GM12891 (cell line): Measurements from ENCODE around the gene RBMS3.

Experiments used
- DNase-seq: peaks from one replicate; pipeline ENCODE4 v3.0.0; 2011; ENCODE audit warnings: low spot score; ENCODE audit not compliant: insufficient read length
- FAIRE-seq: peaks from 2 replicates; lab custom pipeline; 2011; peaks lifted over from hg19 to GRCh38; lab: Jason Lieb, UNC
- PAX5 ChIP-seq: IDR thresholded peaks from 2 replicates; pipeline ENCODE4 v1.6.1; 2011; ENCODE audit warnings: low read length, moderate library complexity, mild to moderate bottlenecking; ENCODE audit not compliant: insufficient read depth, severe bottlenecking
- POLR2A ChIP-seq: IDR thresholded peaks from 2 replicates; pipeline ENCODE4 v1.6.1; 2011; ENCODE audit warnings: low read depth, low read length, control low read depth
- POLR2AphosphoS5 ChIP-seq: IDR thresholded peaks from 2 replicates; pipeline ENCODE4 v1.6.1; 2011; ENCODE audit warnings: low read depth, low read length, control low read depth
- POU2F2 ChIP-seq: IDR thresholded peaks from 2 replicates; pipeline ENCODE4 v1.6.1; 2011; ENCODE audit warnings: low read depth, mild to moderate bottlenecking, control low read depth, low read length, moderate library complexity
- SPI1 ChIP-seq: IDR thresholded peaks from 2 replicates; pipeline ENCODE4 v1.6.1; 2011; ENCODE audit warnings: low read depth, low read length, control low read depth
- TAF1 ChIP-seq: IDR thresholded peaks from 2 replicates; pipeline ENCODE4 v1.6.1; 2011; ENCODE audit warnings: low read depth, low read length, control low read depth

RBMS3 gene

DNA sequence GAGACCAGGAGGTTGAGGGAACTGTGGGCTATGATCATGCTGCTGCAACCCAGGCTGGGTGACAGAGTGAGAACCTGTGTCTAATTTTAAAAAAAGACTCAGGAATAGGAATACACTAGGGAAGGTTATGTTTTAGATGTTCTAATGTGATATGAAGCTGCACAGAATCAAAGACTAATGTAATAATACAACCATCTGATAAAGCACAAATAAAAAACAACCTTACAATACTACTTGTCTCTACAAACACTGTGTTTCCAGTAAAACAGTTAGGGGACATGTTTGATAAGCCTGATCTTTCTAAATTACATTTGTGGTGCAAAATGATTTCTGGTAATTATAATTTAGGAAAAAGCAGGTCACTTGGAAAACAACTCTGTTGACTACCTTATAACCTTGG lies 56.7 kb downstream of the RBMS3 start:
- DNase-seq (no peak), FAIRE-seq (no peak)
- TF ChIP-seq PAX5 (no peak), POLR2A (no peak), POLR2AphosphoS5 (no peak), TAF1 (no peak), SPI1 (no peak), POU2F2 (no peak)

DNA sequence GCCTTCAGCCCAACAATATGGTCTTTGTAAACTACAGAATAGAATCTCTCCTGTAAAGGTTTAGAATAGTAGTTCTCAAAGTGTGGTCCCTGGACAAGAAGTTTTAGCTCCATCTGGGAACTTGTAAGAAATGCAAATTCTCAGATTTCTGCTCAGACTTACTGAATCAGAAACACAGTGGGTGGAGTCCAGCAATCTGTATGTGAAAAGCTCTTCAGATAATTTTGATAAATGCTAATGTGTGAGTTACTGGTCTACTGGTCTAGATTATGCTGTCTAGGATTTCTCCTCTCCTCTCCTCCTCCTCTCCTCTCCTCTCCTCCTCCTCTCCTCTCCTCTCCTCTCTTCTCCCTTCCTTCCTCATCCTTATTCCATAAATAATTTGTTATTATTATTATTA lies 57.5 kb downstream of the RBMS3 start:
- TF ChIP-seq TAF1, result no peak
- TF ChIP-seq SPI1, result no peak
- no peak for TF ChIP-seq PAX5
- DNase-seq (no peak), FAIRE-seq (no peak)

- DNase-seq, result no peak
- no peak for FAIRE-seq
- TF ChIP-seq TAF1 (no peak), POLR2A (no peak), POU2F2 (no peak), POLR2AphosphoS5 (no peak), PAX5 (no peak), SPI1 (no peak)
Observed at GRCh38 chr3:29339016-29339833, 58.4 kb downstream of the RBMS3 start.

DNA sequence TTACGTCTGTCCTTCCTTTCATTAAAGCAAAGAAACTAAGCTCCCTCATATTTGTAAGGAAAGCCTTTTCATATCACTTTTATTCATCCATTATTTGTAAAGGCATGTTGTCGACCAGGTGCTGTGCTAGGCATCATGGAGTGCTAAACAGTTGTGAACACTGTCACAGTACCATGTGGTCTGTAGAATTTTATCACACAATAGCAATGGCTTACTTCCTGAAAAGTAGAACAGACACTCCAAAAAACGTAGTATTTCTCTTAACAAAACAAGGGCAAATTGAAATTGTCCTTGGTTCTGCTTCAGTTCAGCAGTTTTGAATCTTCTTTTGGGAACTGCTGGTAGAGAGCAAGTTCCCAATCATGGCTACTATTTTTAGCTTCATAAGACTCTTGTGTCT lies 63.3 kb downstream of the RBMS3 start:
- FAIRE-seq, result no peak

DNA sequence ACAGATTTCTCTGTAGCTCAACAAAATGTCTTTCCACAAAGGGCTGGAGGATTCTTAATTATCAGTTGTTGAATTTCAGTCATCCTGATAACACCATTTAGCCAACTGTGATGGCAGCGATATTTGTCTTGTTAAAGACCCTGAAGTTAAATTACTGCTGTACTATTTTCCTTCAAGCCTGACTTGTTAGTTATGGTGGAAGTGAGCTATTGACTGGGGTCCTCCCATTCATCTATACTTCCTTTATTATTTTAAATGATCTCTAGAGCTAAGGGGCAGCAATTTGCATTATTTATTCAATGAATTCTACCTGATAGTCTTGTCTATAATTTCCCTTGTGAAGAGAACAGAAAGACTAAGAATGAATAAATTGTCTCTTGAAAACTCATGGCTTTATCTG lies 64.1 kb downstream of the RBMS3 start:
- DNase-seq (no peak), FAIRE-seq (no peak)
- no peak for TF ChIP-seq POU2F2
- TF ChIP-seq POLR2A, result no peak
- TF ChIP-seq POLR2AphosphoS5, result no peak
- no peak for TF ChIP-seq PAX5
- no peak for TF ChIP-seq SPI1
- TF ChIP-seq TAF1, result no peak

More for the DNA sequence above, 63.3 kb downstream of the RBMS3 start:
- DNase-seq, result no peak
- TF ChIP-seq SPI1 (no peak), POLR2AphosphoS5 (no peak), TAF1 (no peak), POLR2A (no peak), PAX5 (no peak), POU2F2 (no peak)

DNA sequence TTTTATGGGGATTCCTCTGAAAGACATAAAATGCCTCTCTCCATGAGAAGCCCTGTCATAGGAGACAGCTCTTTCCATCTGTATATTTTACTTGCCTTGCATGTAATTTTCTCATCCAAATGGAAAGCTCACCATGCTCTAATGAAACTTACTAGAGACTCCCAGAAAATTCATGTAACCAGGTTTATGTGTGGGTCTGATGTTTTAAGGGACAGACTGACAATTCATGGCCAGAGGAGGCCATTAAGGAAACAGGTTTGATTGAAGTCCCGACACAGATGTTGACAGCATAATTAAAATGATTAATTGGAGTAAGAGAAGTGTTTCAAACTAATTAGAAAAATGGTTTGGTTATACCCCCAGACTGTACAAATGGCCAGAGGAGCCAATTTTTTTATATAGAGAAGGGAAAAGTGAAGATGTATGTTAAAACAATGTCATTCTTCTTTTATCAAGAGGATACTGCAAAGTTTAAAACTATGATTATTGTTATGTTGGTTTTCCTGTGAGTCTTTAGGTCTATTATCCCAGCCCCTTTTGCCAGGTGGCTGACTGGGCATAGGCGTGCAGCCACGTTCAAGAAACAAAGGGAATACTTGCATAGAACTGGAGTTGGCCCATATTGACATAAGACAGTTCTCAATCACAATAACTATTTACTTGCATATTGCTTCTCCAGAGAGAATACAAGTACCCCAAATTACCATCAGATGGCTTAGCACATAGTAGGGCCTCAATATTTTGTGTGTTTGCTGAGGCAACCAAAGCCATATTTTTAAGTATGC lies 64.8 kb downstream of the RBMS3 start:
- no peak for TF ChIP-seq TAF1
- no peak for TF ChIP-seq POLR2AphosphoS5
- no peak for TF ChIP-seq POU2F2
- no peak for TF ChIP-seq PAX5
- no peak for TF ChIP-seq SPI1
- TF ChIP-seq POLR2A, result no peak
- DNase-seq (no peak), FAIRE-seq (no peak)

GRCh38 chr3:29346828-29347227 lies 66.0 kb downstream of the RBMS3 start:
- no peak for TF ChIP-seq POLR2AphosphoS5
- TF ChIP-seq POU2F2, result no peak
- TF ChIP-seq TAF1, result no peak
- TF ChIP-seq POLR2A, result no peak
- TF ChIP-seq PAX5, result no peak
- TF ChIP-seq SPI1, result no peak
- FAIRE-seq (no peak), DNase-seq (no peak)

- DNase-seq (no peak), FAIRE-seq (no peak)
- TF ChIP-seq SPI1, result no peak
- TF ChIP-seq POLR2A, result no peak
- no peak for TF ChIP-seq POU2F2
- no peak for TF ChIP-seq TAF1
- TF ChIP-seq PAX5, result no peak
- TF ChIP-seq POLR2AphosphoS5, result no peak
Observed at GRCh38 chr3:29347412-29347811, 66.5 kb downstream of the RBMS3 start.

DNA sequence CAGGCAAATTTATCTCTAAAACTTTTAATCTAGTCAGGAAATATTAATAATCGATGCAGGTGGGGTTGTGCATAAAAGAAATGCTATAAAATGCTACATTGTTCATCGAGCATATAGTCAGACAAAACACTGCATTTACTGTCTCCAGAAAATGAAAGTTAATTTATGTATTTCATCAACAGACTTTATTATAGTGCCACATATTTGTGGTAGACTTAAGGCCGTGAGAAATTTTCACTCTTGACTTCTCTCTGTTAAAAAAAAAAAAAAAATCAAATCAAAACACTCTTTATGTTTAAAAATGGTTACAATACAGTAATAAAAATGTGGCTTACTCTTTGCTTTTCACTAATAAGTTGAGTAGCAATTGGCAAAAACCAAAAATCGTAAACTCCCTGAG lies 67.4 kb downstream of the RBMS3 start:
- FAIRE-seq (no peak), DNase-seq (no peak)
- TF ChIP-seq TAF1 (no peak), PAX5 (no peak), SPI1 (no peak), POLR2AphosphoS5 (no peak), POLR2A (no peak), POU2F2 (no peak)
